ENCODE data around the gene ZC3H12C. TPM values are rescaled to one million over a fixed set of nuclear protein-coding genes. Genes with fewer than 3 reads are reported as not detected.
A peak's percentile ranks its signal among the peaks of the same experiment; 100 is the strongest.

Gene ZC3H12C
- total RNA-seq, 1 donor from 2014 or later: 4.7 TPM

DNA sequence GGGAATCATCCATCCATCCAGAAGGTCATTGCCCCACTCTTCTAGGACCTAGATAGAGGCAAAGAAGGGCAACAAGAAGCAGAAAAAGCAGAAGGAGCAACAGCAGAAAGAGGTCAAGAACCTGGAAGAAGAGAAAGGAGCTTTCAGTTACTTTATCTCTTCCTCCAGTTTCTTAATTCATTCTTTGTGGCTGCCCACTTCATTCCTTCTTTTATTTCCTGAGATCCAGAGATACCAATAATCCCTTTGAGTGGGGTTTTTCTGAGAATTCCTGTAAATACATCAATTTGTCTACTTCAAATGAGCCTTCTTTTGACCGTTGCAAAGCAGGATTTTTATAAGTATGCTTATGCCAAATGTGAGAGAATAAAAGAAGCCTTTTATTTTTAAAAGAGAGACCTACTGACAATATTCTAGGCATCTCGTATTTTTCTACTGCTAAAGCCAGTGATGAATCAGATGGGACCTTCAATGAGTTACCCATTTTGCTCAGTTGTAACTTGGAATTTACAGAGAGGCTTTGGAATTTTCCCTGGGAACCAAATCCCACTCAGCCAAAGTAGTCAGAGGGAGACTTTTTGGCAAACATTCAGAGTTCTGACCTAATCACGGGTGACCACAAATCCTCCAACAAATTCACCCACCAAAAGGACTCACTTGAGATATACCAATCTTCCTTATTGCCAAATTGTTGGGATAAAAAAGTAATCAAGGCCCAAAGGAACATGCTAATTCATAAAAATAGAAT, 54.9 kb downstream of the ZC3H12C start:
- no peak for DNase-seq (ENCODE audit: low spot score)
- ATAC-seq: no peak

DNA sequence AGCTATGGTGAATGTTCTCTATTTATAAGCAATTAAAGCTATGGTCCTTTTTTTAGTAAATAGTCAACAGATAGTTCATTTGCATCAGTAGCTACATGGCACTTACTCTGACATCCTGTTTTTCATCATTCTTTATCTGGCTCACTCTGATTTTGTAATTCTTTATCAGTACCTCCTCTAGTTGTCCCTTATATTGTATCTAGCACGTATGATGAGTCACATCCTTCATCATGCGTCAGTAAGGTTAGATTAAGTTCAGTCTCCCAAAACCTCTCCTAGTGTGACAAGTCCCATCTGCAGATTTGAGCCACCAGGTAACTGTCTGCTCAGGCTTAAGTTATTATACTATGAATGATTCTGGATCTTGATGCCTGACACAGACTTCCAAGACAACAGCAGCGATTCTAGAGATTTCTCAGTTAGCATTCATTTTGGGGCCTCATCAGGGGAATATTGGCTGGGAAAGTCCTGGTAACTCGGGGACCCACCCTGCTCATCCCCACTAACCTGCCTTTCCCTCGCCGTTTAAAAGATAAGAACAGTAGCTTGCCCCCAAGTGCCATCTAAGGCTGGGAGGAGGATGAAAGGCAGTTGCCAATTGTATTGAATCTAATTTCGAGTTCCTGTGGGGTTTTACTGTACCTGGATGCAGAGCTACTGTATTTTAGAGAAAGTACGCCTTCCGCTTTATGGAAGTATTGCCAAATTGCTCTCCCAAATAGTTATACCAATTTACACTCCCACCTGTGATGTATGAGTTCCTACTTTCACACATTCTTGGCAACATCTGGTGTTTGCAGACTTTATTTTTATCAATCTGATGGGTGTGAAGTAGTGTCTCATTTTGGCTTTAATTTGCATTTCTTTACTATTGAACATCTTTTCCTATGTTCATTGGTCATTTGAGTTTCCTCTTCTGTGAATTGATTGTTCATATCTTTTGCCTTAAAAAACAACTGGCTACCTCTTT, 55.9 kb downstream of the ZC3H12C start:
- ATAC-seq (peak; percentile 36), DNase-seq (ENCODE audit: low spot score) (no peak)

DNA sequence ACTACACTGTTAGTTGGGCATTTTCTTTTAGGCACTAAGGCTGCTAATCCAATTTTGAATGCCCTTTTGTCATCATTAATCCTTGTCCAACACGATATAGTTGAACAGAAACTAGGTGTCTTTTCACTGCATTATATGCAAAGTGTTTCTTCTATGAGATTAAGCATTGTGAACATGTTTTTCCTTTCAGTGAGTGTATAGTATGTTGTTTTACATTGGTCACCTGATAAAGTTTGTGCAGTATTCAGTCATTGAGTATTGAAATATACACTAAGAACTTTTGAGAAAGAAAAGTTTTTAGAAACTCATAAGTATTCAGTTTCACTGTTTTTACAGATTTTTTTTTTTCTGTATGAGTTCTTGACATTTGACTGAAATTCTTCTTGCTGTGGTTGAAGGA, 59.0 kb downstream of the ZC3H12C start:
- DNase-seq (ENCODE audit: low spot score) (no peak), ATAC-seq (no peak)

DNA sequence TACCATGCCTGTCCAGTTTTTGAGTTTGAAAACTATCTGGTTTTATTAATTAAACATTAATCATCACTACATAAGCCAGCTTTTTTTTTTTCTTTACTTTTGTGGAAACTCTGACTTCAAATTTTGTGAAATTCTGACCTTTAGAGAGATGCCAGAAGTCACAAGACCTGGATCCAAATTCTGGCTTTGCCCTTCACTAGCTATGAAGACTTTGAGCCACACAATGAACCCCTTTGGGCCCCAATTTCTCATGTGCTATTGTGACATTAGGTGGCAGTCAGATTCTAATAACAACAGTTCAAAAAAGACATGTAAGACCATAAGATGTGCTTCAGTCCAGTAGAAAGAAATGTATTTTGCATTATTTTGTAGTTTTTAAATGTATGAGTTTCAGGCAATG, 60.3 kb downstream of the ZC3H12C start:
- DNase-seq (ENCODE audit: low spot score): no peak
- ATAC-seq: peak; percentile 51

DNA sequence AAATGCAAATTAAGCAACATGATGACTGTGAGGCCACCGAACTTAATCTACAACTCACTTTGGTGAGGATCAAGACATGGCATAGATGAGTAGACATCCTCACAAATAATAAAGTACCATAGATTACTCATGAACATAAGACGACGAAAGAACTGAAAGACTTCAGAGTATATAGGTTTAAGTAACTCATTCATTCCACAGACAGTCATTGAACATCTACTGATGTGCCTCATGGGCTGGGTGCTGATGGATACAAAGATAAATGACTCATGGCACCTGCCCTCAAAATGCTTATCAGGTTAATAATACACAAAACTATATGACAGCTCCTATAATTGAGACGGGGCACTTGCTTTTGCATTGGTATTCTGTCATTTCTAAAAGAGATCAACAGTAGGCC, 63.3 kb downstream of the ZC3H12C start:
- no peak for ATAC-seq
- DNase-seq (ENCODE audit: low spot score): no peak

DNA sequence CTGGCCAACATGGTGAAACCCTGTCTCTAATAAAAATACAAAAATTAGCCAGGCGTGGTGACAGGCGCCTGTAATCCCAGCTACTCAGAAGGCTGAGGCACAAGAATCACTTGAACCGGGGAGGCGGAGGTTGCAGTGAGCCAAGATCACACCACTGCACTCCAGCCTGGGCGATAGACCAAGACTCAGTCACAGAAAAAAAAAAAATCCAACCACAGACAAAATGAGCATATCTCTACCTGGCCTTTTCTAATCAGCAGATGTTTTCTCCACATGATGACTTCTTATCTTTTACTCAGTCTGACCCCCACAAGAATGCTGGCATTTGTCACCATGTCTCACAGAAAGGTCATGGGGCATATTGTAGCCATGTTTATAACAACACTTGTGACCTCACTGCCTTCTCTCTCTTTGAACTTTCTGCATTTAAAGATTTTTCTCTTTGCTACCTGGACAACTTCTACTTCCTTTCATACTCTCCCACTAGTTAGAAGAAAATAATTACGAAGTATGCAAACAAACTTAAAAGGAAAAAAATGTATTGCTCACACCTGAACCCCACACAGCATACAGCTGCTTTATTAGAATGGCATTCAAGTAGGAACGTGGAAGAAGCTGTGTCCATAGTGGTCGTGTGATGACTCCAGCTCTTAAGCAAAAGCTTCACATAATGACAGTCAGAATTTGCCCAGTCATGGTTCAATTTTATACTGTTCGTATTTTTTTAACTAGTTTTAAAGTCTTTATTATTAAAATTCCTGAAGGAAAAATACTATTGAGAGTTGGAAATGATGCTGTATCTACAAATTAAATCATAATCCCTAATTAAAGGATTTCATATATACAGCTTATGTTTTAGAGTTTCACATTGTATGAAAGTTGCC, 65.4 kb downstream of the ZC3H12C start:
- DNase-seq (ENCODE audit: low spot score) (no peak), ATAC-seq (no peak)

DNA sequence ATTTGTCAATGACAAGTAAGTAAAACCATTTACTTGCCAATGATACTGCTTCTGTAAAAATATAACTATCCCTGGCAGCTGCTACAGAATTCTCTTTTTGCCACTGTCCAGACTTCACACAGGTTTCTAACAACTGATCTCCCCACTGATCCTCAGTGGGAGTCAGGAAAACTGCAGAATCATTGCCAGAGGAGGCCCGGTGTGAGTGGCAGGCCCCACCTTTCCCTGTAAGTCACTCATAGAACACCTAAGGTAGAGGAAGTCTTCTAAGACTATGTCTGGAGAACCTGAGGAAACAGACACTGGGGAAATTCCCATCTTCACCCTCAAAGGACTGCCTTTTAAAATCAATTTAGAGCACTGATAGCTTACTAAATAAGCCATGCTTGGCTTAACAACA, 66.3 kb downstream of the ZC3H12C start:
- DNase-seq (ENCODE audit: low spot score): no peak
- ATAC-seq: no peak

DNA sequence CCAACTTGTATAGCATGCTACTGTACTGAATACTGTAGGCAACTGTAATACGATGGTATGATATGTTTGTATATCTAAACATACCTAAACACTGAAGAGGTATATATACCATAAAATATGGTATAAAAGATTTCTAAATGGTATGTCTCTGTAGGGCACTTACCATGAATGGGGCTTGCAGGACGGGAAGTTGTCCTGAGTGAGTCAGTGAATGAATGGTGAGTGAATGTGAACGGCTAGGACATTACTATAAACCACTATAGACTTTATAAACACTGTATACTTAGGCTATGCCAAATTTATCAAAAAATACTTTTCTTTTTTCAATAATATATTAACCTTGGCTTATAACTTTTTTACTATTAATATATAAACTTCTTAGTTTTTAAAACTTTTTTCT, 66.8 kb downstream of the ZC3H12C start:
- ATAC-seq (no peak), DNase-seq (ENCODE audit: low spot score) (no peak)

DNA sequence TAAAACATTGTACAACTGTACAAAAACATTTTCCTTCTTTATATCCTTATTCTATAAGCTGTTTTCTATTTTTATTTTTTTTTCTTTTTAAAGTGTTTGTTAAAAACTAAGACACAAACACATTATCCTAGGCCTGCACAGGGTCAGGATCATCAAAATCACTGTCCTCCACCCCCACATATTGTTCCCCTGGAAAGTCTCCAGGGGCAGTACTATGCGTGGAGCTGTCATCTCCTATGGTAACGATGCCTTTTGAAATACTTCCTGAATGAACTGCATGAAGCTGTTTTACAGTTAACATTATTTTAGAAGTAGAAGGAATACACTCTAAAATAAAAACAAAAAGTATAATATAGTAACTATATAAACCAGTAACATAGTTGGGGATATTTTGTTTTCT, 67.2 kb downstream of the ZC3H12C start:
- no peak for DNase-seq (ENCODE audit: low spot score)
- no peak for ATAC-seq

DNA sequence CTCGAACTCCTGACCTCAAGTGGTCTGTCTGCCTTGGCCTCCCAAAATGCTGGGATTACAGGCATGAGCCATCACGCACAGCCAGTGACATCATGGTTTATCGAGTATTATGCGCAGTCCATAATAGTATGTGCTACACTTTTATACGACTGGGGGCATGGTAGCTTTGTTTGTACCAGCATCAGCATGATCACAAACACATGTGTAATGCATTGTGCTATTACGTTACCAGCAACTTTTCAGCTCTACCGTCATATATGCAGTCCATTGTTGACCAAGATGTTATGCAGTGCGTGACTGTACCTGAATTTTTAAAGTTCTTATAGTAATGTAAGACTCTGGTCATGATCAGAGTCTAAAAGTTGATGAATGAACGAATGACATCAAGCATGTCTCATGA, 67.9 kb downstream of the ZC3H12C start:
- DNase-seq (ENCODE audit: low spot score): no peak
- no peak for ATAC-seq

DNA sequence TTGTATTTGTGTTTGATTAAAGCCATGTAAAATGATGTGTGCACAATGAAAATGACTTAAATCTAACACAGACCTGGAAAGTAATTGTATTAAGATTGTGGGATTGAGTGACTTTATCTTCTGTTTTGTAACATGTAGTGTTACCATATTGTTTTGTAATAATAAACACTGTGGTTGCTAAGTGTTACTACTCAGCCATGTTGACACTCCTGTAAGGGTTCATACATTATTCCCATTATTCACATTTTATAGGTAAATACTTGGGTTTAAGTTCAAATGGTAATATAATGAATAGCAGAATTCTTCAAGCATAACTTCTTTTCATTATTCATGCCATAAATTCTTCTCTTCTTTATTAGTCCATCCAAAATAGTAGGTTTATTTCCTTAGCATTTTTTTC, 69.0 kb downstream of the ZC3H12C start:
- no peak for DNase-seq (ENCODE audit: low spot score)
- no peak for ATAC-seq

DNA sequence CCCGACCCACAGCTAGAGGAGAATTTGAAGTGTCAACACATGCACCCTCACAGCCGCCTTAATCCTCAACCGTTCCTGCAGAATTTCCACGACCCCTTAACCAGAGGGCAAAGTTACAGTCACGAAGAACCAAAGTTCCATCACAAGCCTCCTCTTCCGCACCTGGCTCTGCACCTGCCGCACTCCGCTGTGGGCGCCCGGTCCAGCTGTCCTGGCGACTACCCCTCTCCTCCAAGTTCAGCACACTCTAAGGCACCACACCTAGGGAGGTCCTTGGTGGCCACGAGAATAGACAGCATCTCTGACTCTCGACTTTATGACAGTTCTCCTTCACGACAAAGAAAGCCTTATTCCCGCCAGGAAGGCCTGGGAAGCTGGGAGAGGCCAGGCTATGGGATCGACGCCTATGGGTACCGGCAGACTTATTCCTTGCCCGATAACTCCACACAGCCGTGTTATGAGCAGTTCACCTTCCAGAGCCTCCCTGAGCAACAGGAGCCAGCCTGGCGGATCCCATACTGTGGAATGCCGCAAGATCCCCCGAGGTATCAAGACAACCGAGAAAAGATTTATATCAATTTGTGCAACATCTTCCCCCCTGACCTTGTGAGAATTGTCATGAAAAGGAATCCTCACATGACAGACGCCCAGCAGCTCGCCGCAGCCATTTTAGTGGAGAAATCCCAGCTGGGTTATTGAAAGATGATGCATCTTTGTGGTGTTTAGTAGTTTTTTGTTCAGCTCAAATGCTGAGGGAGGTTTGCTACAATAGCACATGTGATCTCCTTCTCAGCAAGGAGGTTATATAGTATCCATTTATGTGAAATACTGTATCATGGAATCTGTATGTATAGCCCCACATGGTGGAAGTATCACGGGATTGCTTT, 72.1 kb downstream of the ZC3H12C start:
- ATAC-seq: no peak
- DNase-seq (ENCODE audit: low spot score): no peak

DNA sequence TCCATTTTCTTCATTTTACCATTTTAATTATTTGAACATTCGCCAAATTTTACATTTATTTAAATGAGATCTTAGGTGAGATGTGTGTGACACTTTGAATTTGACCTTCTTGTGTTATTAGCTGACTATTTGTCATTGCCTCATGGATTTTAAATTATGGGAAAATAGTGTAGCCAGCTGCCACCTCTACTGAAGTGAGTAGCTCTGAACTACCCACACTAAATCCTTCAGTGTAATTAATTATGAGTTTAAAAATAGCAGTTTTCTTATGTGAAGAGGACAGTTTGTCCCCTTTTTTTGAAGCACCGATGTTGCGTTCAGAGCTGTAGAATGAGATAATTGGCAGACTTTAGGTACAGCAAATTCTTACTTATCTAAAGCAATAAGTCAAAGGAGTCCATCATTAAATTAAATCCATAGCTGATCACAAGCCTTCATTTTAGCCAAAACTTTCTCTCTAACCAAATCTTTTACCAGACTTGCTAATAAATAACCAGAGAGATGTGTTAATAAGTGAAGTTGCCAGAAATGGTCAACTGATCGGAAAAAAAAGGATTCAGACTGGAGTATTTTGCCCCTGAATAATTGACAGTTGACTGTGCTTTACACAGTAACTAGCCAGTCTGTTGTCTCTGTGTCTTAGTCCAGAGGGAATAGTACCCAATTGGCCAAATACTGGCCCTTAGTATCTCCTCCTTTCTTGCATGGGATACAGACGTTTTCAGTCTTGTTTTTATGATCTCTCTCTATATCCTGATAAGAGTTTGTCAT, 75.0 kb downstream of the ZC3H12C start:
- no peak for DNase-seq (ENCODE audit: low spot score)
- peak; percentile 61 for ATAC-seq

DNA sequence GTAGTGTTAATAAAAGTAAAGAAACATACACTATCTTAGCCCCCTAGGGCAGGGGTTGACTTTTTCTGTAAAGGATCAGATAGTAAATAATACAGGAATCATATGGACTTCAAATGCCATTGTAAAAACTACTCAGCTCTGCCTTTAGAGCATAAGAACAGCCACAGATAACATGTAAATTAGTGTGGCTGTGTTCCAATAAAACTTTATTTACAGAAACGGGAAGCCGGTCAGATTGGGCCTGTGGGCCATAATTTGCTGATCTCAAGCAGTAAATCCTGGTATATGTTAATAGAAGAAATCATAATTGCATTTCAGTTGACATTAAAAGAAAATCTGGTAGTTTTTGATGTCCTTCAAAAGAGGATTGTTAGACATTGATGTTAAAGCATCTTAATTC, 76.5 kb downstream of the ZC3H12C start:
- DNase-seq (ENCODE audit: low spot score) (no peak), ATAC-seq (no peak)

DNA sequence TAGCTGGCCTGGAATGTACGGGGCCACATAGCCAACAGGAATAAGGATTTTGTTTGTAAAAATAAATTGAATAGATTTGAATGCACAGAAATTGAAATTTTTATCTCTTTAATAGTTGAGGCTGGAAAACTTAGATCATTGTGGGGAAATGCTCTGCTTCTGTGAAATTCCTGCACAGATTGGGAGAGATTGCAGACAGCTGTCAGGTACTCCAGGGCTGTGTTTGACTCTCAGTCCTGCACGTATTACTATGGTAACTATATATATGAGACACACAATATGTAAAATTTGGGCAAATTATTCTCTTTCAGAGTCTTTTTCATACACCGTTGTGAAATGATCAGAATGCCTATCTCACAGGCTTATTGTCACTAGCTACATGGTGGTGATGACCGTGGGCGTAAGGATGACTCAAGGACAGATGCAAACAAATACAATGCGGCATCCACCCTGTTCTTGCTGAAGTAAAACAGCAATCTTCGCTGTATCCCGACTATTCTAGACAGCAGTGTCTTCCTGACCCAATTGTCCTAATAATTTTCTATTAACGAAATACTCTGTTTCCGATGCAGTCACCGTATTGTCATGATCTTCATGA, 79.4 kb downstream of the ZC3H12C start:
- no peak for DNase-seq (ENCODE audit: low spot score)
- no peak for ATAC-seq

DNA sequence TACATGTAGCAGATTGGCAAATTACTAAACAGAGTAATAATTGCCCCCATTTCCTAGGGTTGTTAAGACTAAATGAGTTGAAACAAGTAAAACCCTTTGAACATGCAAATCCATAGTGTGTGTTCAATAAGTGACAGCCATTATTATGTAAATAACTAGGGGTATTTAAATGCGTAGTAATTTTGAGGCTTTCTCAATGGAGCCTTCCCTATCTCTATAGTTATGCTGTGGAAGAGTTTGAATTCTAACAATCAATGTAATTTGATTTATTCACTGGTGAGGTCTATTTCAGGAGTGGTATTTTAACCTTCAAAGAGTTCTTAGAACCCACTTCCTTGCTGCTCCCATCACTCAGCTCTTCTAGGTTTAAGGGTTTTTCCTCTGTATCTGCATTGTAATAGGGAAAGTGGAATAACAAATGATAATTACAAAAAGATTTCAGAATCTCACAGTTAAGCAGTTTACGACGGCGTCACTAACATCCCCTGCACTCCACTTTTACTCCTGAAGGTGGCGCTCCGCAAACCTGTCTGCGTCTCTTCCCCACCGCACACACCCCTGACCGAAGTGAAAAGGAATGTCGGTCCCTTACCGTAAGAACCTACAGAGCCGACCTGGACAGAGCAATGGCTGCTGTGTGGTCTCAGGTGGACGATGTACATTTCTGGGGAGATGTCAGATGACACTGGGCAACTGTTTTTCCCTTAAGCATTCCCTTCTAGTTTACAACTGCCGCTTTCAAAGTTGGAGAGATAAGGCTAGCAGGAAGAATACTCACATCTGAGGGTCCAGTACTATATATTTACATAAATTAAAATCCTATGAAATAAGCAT, 80.8 kb downstream of the ZC3H12C start:
- ATAC-seq (peak; percentile 95), DNase-seq (ENCODE audit: low spot score) (peak; percentile 68)

DNA sequence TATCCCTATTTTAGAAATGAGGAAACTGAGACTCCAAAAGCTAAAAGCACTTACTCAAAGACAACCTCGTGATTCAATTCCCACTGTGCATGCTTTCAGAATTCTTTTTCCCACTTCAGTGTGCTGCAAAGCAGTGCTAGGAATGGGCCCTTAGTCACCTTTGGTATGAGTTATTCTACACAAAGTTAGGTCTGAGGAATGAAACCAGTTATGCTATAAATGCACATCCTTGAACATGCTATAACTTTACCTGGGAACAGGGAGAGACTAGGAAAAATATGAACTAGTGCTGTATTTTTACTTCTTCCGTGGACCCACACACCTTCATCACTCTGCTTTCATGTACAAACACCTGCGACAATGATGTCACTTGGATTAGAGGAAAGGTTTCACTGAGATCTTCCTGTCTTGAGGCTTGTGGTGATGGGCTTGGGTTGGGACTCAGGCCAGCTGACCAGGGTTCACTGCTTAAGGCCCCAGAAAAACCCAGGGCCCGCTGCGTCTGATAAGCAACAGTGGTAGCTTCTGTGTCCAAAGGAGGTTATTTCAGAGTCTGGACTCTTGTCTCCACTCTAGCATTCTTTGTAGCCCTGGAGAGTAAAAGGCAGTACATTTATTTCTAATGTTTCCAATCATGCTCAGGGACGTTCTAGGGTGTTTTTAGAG, 81.6 kb downstream of the ZC3H12C start:
- DNase-seq (ENCODE audit: low spot score): no peak
- ATAC-seq: peak; percentile 9
